ENCODE measurements around the gene TNP2. TPM values are rescaled to one million over a fixed set of nuclear protein-coding genes. Genes with fewer than 3 reads are reported as not detected.
A peak's percentile ranks its signal among the peaks of the same experiment; 100 is the strongest.

The TNP2 gene
- total and polyA plus RNA-seq, 9 of the 15 experiments (the other 6 are each of a cell fraction or from before 2014, with no cell fraction given), result not detected

GRCh38 chr16:11255737-11256660, 13.1 kb downstream of the TNP2 start, which contains the start of gene SOCS1 (continued):
- TF ChIP-seq ZBTB7A (IDR thresholded peaks at IDR 0.05; ENCODE audit: borderline replicate concordance, control insufficient read depth, low read depth, low read length) (peak; percentile 100), FOXA3 (CRISPR knock-in tag; conservative IDR thresholded peaks at IDR 0.05 in 1 of 2, IDR thresholded peaks at IDR 0.05 in 1 of 2) (no peak), RFX1 (IDR thresholded peaks at IDR 0.05) (no peak), RAD21 (CRISPR knock-in tag; conservative IDR thresholded peaks at IDR 0.05 in 1 of 2, IDR thresholded peaks at IDR 0.05 in 1 of 2) (peak; percentile 91 to 94), DIDO1 (tag; IDR thresholded peaks at IDR 0.05; ENCODE audit: low read depth) (peak; percentile 68), ZC3H8 (IDR thresholded peaks at IDR 0.05) (no peak), RBFOX2 (IDR thresholded peaks at IDR 0.05; ENCODE audit: low read depth, low read length) (peak; percentile 86), KDM1A (IDR thresholded peaks at IDR 0.05) (no peak), REST (IDR thresholded peaks at IDR 0.05; ENCODE audit: borderline replicate concordance) (peak; percentile 91), REST (CRISPR knock-in tag; IDR thresholded peaks at IDR 0.05; ENCODE audit: low read depth) (no peak)
- TF ChIP-seq, protein P1, sequence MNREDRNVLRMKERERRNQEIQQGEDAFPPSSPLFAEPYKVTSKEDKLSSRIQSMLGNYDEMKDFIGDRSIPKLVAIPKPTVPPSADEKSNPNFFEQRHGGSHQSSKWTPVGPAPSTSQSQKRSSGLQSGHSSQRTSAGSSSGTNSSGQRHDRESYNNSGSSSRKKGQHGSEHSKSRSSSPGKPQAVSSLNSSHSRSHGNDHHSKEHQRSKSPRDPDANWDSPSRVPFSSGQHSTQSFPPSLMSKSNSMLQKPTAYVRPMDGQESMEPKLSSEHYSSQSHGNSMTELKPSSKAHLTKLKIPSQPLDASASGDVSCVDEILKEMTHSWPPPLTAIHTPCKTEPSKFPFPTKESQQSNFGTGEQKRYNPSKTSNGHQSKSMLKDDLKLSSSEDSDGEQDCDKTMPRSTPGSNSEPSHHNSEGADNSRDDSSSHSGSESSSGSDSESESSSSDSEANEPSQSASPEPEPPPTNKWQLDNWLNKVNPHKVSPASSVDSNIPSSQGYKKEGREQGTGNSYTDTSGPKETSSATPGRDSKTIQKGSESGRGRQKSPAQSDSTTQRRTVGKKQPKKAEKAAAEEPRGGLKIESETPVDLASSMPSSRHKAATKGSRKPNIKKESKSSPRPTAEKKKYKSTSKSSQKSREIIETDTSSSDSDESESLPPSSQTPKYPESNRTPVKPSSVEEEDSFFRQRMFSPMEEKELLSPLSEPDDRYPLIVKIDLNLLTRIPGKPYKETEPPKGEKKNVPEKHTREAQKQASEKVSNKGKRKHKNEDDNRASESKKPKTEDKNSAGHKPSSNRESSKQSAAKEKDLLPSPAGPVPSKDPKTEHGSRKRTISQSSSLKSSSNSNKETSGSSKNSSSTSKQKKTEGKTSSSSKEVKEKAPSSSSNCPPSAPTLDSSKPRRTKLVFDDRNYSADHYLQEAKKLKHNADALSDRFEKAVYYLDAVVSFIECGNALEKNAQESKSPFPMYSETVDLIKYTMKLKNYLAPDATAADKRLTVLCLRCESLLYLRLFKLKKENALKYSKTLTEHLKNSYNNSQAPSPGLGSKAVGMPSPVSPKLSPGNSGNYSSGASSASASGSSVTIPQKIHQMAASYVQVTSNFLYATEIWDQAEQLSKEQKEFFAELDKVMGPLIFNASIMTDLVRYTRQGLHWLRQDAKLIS (CRISPR knock-in tag; IDR thresholded peaks at IDR 0.05), result peak; percentile 71; the same call in 1 of the 2 replicates
- TF ChIP-seq, protein P2, sequence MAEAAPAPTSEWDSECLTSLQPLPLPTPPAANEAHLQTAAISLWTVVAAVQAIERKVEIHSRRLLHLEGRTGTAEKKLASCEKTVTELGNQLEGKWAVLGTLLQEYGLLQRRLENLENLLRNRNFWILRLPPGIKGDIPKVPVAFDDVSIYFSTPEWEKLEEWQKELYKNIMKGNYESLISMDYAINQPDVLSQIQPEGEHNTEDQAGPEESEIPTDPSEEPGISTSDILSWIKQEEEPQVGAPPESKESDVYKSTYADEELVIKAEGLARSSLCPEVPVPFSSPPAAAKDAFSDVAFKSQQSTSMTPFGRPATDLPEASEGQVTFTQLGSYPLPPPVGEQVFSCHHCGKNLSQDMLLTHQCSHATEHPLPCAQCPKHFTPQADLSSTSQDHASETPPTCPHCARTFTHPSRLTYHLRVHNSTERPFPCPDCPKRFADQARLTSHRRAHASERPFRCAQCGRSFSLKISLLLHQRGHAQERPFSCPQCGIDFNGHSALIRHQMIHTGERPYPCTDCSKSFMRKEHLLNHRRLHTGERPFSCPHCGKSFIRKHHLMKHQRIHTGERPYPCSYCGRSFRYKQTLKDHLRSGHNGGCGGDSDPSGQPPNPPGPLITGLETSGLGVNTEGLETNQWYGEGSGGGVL (CRISPR knock-in tag; IDR thresholded peaks at IDR 0.05), result no peak

Measured in K562 (cell line).